ENCODE measurements around the gene KCNJ9.
A peak's percentile ranks its signal among the peaks of the same experiment; 100 is the strongest.
"Not testable (repeated sequence)": the region's sequence is repeated elsewhere in the genome, so short reads cannot be mapped to it uniquely, and the experiment has no call there.

KCNJ9 gene

DNA sequence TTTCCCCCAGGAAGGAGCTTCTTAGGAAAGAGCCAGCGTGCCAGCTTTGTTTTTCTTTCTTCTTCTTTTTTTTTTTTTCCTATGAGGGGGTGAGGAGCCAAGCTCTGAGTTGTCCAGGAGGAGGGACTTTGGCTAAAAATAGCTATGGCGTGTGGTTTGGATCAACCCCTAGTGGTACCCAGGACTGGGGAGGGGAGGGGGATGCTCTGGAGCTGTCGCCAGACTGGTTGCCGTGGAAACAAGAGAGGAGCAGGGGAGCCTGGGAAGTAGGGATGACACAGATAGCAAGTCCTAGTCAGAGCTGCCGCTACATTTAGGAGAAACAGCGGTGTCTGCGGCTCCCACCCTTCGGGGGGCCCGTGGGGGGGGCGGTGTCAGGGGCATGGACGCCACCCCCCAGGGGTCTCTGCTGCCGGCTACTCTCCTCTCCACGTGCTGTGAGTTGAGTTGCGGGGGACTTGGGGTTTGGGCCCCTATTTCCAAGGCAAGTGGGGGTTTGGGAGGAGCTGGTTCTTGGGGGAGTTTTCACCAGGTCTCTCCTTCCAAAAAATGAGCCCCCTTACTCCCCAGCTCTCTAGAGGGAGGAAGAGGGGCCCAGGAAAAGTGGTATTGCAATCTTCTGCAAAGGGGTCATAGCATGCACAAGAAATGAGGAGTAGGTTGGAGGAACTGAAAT lies at the start of gene KCNJ9:
Gene KCNJ9, plus strand, starts transcription at position 278 of the 676 bp plus-strand sequence. CDS start 2,493 bp downstream, outside the sequence.
- no peak for DNase-seq (ENCODE audit: low read depth in 4 of 4, low spot score in 1 of 4)

DNA sequence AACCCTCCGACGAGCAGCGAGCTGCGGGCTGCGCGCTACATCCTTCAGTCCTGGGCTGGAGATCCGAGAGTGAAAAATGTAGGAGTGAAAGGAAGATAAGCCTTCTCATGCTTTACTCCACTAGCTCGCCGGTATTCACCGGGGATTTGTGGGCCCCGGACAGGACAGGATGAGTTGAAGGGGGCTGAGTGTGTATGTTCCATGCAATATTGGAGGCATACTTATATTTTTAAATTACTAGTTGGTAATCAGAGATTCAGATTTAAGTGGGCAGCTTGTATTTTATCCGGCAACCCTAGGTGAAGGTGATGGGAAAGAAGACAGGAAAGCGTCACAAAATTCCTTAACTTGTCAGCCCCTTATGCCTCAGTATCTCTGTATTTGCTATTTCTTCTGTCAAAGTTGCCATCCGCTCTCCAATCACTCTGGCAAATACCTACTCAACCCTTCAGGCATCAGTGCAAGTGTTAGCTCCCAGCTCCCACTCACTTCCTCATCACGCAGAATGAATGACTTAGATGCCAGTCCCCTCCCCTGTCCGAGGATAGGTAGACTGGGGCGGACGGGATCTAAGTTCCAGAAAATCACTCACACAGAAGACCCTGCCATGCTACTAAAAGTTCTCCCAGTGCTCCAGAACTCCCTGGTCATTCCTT lies 49.0 kb upstream of the KCNJ9 start:
- no peak for DNase-seq (ENCODE audit: low read depth in 4 of 4, low spot score in 1 of 4)

DNA sequence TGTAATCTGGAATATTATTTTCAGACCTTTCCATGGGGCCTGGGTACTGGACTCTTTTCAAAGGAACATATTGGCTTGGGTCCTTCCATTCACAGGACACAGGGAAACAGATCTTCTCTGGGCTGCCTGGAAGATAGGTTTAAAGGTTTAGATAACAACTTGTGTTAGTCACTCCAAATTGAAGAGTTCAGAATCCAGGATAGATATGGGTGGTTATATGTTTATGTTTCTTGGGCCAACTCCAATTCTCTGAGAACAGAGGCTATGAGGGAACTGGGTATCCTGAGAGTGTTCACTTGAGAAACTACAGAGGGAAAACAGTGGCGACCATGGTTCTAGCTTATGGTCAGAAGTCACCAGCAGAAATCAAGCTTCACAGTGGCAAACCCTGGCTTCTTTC lies 40.9 kb upstream of the KCNJ9 start:
- DNase-seq (ENCODE audit: low read depth in 4 of 4, low spot score in 1 of 4), result no peak

DNA sequence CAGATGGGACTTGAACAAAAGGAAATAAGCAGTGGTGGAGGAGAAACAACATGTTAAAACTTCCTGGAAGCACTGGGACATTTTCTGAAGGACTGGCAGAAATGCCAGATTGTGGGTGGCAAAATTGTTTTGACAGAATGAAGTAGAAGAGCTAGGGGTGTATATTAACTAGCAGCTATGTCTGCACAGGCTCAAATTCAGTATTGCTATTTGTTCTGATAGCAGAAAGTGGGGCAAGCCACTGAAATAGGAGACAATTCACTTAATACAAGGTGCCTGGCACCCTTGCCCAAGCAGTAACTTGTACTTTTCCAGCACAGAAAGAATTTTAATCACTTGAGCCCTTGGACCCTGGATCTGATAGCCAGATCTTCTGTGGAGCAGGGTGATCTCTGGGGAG lies 37.8 kb upstream of the KCNJ9 start:
- DNase-seq (ENCODE audit: low read depth in 4 of 4, low spot score in 1 of 4), result no peak

DNA sequence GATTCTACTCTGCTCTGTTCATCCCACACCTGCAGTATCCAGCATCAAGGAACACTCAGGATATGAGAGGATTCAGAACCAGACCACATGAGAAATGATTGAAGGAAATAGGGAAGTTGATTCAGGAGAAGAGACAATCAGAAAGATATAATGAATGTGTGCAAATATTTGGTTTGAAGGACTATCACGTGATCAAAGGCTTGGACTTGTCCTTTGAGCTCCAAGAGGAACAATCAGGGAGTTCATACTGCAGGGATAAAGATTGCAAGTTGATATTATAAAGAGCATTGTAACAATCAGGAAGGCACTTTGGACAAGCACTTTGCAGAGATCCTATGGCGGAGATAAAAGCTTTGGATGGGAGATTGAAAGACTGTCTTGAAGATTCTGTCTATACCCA lies 35.7 kb upstream of the KCNJ9 start:
- no peak for DNase-seq (ENCODE audit: low read depth in 4 of 4, low spot score in 1 of 4)

DNA sequence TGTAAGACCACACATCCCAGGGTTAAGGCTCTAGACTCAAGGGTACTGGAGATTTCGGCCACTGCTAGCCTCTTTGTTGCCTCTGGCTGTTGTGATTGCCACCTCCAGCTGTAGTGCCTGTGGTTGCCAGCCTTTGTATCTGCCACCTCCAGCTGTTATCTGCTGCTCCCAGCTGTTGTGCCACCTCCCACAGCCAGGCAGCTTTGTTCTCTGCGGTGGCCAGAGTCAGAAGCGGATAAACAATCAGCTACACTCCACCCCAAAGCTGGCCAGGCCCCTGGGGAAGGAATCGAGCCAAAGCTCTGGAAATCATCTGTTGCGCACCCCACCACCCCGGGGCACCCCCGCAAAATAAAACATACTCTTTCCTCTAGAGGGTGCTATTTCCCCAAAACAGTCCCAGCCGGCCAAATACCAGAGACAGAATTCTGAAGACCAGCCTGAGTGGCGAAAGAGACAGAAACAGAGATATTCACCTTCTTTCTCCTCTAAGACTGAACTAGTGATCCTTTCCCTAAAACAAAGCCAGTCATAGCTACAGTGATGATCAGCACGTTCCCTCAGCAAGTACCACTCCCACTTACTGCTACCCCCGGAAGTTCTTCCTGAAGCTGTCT lies 34.7 kb upstream of the KCNJ9 start:
- DNase-seq (ENCODE audit: low read depth in 4 of 4, low spot score in 1 of 4), result peak in 1 of 4 experiments; percentile 6

DNA sequence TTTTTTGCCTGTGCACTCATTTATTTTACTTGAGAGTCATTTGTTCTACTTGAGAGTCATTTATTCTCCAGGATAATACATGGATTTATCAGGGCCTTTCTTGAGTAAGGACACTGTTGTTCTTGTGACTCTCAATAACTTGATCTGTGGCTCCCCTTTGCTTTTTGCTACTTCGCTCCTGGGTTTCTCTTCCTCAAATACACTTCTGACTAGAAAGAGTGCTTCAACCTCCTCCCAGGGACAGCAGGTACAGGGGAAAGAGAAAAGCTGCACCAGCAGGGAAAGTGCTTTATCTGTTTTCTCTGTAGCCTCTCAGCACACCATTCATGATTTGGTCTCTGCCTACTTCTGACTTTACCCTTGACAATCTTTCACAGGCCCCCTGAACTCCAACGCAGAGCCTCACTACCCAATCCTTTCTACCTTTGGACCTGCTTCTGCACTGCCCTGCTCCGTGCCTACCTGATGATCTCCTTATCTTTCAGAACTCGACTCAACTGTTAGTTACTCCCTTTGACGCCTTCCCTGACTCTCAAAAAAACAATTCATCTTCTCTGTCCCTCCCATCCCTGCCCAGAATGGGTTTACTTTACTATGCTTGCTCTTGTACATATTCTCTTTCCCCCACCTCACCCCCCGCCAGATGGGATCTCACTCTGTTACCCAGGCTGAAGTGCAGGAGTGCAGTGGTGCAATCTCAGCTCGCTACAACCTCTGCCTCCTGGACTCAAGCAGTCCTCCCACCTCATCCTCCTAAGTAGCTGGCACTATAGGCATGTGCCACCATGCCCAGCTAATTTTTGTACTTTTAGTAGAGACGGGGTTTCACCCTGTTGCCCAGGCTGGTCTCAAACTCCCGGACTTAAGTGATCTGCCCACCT lies 34.0 kb upstream of the KCNJ9 start:
- no peak for DNase-seq (ENCODE audit: low read depth in 4 of 4, low spot score in 1 of 4)

DNA sequence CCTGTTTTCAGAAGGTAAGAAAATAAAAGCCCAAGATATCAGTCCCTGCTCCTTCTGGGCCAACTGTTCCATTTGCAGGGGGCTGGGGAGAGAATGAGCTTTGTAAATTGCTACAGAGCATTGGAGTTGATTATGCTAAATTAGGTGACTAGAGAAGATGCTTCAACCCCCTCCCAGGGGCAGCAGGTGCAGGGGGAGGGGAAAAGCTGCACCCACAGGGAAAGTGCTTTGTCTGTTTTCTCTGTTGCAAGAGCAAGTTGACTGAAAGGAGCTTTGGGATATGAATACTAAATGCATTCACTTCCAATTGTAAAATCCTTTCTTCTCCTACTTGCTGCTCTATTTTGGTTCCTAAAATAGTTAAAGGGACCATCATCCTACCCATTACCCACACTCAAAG lies 33.0 kb upstream of the KCNJ9 start:
- DNase-seq (ENCODE audit: low read depth in 4 of 4, low spot score in 1 of 4), result no peak

DNA sequence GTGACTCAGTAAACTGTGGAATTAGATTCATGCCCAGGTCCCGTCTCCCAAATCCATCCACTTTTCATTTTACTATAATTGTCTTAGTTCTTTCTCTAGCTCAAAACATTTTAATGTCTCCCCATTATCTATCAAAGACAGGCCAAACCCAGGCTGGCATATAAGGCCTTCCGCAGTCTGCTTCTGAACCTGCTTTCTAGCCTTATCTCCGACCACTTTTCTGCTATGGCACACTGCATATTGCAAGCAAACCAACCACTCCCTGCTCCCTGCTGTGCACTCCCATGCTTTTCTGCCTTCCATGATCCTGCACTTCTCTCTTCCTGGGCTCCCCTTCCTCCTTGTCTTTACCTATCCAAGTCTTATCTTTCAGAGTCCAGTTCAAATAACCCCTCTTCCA lies 32.2 kb upstream of the KCNJ9 start:
- no peak for DNase-seq (ENCODE audit: low read depth in 4 of 4, low spot score in 1 of 4)

DNA sequence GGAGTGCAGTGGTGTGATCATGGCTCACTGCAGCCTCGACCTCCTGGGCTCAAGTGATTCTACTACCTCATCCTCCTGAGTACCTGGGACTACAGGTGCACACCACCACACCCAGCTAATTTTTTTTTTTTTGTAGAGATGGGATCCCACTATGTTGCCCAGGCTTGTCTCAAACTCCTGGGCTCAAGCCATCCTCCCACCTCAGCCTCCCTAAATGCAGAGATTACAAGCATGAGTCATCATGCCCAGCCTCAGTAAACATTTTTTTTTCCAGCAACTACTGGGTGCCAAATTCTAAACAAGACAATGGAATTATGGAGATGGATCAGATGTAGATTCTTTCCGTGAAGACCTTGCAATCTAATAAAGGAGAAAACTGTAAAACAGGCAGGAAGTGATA lies 31.2 kb upstream of the KCNJ9 start:
- not testable (repeated sequence) for DNase-seq (ENCODE audit: low read depth in 4 of 4, low spot score in 1 of 4)

DNA sequence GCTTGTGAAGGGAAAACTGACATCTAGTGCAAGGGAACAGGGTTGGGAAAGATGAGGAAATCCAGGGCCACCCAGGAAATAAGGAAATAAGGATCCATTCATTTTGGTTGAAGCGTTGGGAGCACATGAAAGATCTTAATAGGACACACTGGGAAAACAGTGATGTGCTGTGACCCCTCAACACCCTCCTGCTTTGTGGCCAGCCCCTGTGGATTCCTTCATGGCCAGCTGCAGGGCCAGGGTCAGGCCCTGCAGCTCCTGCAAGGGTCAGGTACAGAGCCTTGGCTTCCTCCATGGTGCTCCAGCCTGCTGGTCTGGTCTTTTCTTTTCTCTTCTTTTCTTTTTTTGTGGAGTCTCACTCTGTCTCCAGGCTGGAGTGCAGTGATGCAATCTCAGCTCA lies 30.7 kb upstream of the KCNJ9 start:
- no peak for DNase-seq (ENCODE audit: low read depth in 4 of 4, low spot score in 1 of 4)

DNA sequence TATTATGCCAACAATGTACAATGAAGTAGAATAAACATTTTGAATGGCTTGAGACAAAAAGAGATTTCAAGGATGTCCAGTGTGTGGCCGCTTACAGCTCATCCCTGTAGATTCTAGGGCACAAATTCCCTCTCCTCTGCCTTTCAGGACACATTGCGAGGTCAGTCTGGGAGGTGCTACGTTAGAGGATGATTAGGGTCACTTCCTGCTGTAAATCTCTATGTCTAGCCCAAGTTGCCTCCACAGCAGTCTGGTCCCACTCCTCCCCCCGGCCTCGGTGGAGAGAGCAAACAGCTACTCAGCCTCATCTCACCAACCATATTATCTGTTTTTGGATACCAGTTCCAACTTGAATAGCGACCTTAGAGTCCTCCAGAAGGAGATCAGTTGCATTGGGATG lies 28.4 kb upstream of the KCNJ9 start:
- DNase-seq (ENCODE audit: low read depth in 4 of 4, low spot score in 1 of 4), result no peak

DNA sequence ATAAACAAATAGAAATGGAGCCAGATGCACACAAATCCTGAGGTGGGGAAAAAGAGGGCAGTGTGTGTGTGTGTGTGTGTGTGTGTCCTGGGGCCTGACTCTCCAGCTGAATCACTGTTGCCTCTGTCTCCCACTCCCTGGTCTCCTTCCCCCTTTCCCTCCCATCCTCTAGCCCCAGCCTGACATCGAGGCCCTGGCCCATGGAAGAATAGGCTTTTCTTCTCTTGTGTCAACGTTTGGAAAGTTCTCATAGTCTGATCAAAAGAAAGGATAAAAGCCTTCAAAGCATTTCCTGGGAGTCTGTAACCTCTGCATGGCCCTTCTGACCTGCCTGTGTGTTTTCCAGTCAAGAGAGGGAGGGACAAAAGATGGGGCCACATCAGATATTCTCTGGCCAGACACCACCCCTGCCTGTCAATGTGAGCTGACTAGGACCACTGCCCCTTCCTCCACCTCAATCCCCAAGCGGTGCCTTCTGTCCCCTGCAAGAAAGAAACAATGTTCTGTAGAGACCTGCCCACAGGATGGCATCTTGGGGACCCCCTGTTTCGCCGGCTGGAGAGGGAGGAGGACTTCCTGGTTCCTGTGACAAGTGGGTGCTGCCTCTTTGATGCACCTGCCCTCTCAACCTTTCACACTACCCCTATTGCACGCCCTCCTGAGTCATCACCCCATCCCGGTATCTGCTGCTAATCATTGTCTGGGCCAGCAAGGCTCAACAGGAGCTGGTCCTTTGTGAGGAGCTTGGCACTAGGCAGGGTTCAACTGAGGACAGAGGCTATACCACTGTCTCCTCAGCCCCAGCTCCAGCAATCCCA lies 27.6 kb upstream of the KCNJ9 start:
- DNase-seq (ENCODE audit: low read depth in 4 of 4, low spot score in 1 of 4), result no peak

DNA sequence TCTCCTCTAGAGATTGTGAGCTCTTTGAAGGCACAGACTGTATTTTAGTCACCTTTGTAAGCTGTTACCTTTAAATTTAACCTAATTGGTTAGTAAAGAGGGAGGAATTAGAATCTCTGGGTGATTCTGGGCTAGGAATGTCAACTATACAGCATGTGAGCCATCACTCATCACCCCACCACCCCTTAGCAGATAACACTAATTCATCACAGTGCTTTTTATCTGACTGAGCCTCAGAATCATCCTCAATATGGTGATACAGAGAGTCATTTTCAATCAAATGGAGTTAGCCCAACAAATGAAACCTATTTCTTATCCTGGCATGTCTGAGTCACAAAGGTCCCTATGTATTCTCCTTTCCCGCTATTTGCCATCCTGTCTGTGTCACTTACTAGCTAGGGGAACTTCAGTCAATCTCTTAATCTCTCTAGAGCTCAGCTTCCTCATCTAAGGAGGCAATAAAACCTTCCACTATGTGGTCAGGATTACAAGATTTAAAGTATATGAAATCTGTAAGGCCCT lies 24.6 kb upstream of the KCNJ9 start:
- no peak for DNase-seq (ENCODE audit: low read depth in 4 of 4, low spot score in 1 of 4)

DNA sequence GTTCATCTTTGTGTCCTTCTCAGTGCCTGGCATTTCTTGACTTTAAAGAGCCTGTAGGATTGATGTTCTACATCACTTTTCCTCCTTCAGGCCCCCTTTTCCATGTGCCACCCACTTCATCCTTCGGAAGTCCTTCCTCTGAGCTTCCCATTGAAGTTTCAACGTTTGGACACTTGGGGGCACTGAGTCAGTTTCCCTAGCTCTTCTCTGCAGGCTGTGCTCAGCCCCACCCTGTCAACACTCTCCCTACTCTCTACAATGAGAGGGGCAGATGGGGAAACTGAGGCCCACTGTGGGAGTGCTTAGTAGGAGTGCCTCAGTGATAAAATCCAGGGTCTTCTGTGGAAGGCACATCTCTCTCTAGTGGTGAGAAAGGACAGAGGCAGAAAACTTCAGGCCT lies 23.3 kb upstream of the KCNJ9 start:
- DNase-seq (ENCODE audit: low read depth in 4 of 4, low spot score in 1 of 4), result no peak

DNA sequence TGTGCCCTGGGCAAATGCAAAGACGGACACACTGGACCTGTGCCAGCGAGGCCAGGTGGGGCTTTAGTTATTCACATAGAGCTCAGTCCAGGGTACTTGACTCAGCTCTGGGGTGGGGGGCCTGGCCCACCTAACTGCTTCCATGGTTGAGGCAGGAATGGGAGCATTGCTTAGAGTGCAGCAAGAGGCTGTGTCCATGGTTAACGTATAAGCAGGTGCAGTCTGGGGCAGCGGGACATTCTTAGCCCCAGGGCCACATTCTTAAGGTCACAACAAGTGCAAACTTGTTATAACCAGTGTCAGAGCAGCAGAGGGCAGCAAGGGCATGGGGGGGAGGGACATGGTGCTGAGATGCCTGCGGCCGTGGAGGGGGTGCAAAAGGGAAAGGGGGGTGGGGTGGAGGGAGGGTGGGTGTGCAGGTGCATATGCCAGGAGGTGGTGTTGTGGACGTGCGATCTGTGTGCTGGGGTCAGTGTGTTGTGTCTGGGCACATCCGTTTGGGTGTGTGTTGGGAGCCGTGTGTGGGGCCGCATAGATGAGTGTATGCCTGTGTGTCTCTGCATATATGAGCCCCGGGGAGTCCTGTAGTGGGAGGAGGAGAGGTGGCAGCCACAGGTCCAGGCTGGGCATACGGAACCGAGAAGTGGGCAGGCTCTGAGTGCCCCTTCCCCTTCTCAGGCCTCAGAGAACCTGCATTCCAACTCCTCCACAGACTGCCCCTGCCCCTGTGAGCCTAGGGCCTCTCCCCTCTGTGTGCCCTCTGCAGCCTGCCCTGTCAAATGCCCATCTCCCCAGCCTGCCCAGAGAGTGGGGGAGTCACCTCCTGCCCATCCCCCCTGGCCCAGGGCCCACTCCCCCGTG lies 19.7 kb upstream of the KCNJ9 start:
- DNase-seq (ENCODE audit: low read depth in 4 of 4, low spot score in 1 of 4), result no peak

DNA sequence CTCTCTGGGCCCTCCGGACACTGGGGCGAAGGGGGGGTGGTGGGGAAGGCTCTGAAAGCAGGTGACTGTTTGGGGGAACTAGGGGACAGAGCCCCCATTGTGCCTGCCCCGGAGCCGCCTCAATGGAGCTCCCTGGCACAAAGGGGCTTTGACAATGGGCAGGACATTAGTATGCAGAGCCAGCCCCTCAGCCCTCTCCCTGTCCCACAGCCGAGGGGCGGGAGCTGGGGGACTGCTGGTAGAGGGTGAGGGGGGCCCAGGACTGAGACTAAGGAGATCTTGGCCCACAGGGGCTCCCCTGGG lies 19.2 kb upstream of the KCNJ9 start:
- no peak for DNase-seq (ENCODE audit: low read depth in 4 of 4, low spot score in 1 of 4)

DNA sequence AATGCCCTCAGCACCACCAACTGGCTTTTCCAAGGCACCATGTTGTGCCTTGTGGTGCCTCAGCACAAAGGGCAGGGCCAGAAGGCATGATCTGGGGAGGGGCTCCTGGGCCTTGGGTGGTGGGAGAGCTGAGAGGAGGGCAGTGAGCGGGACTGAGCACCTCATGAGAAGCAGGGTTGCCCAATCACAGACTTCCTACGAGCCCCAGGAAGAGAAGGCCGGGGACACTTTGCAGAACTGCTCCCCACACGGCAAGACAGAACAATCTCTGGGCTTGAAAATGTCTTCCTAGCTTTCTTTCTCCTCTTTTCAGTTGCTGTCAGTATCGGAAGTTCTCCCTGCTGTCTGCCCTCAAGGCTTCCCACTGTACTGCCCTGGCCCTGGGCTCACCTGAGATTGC lies 18.2 kb upstream of the KCNJ9 start:
- no peak for DNase-seq (ENCODE audit: low read depth in 4 of 4, low spot score in 1 of 4)

DNA sequence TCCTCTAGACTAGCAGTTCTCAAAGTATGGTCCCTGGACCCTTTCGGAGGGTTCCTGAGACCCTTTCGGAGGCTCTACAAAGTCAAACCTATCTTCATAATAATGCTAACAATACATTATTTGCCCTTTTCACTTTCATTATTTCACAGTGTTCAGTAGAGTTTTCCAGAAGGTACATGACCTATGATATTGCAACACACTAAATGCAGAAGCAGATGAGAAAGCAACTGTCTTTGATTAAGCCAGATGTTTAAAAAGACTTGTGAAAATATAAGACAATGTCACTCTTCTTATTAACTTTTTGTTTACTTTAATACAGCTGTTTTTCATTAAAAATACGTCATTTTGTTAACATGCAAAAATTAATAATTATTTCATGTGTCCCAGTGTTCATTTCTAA lies 17.2 kb upstream of the KCNJ9 start:
- DNase-seq (ENCODE audit: low read depth in 4 of 4, low spot score in 1 of 4), result no peak

DNA sequence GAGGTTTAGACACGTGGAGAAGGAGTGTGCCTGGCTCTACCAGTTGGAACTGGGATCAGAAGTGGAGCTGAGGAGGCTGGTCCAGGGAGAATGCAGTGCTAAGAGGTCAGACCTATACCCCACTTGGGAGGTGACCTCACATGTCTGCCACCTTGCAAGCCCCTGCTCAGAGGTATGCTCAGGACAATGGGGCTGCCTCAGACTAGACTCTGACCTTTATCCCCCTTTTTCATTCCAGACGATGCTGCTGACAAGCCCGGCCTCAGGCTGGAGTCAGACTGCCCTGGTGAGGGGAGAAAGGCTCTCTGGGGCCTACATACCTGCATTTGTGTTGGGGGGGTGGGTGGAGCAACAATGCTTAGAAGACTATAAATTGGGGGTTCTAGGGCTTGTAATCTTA lies 16.6 kb upstream of the KCNJ9 start:
- no peak for DNase-seq (ENCODE audit: low read depth in 4 of 4, low spot score in 1 of 4)
